ENCODE results near the gene OSBPL6. TPM values are rescaled to one million over a fixed set of nuclear protein-coding genes. Genes with fewer than 3 reads are reported as not detected.

The OSBPL6 gene
- total and polyA plus RNA-seq, 4 donors, result 1.3 to 3.3 (median 2.2) TPM

GRCh38 chr2:178377046-178377445, 182.7 kb downstream of the OSBPL6 start:
- H3K27me3 ChIP-seq (ENCODE audit: control insufficient read depth in 4 of 4, insufficient read depth in 4 of 4, low read length in 3 of 4), result no peaks in the 10 kb centered on the region
- no peak overlapping the region for H3K4me3 ChIP-seq (ENCODE audit: low read depth in 1 of 3, low read length in 3 of 3)
- TF ChIP-seq TAF1 (conservative IDR thresholded peaks at IDR 0.05) (no peak), ATF3 (IDR thresholded peaks at IDR 0.05) (no peak), HNF4A (conservative IDR thresholded peaks at IDR 0.05) (no peak), CTCF (IDR thresholded peaks at IDR 0.05; ENCODE audit: low read depth, low read length, missing input control) (no peak), RXRA (IDR thresholded peaks at IDR 0.05) (no peak), REST (IDR thresholded peaks at IDR 0.05) (no peak), EGR1 (IDR thresholded peaks at IDR 0.05; ENCODE audit: low read depth in 2 of 2) (no peak), GABPA (IDR thresholded peaks at IDR 0.05 in 1 of 2, conservative IDR thresholded peaks at IDR 0.05 in 1 of 2) (no peak), JUND (IDR thresholded peaks at IDR 0.05) (no peak), MAX (IDR thresholded peaks at IDR 0.05) (no peak), FOXA1 (IDR thresholded peaks at IDR 0.05) (no peak), YY1 (IDR thresholded peaks at IDR 0.05) (no peak), ZBTB33 (IDR thresholded peaks at IDR 0.05) (no peak), SP1 (IDR thresholded peaks at IDR 0.05) (no peak), RAD21 (IDR thresholded peaks at IDR 0.05) (no peak)
- H3K27ac ChIP-seq (ENCODE audit: low read depth in 1 of 2, low read length in 2 of 2), result no peak overlapping the region
- no peak for DNase-seq (ENCODE audit: low spot score)
- no peak overlapping the region for H3K9ac ChIP-seq (ENCODE audit: low read depth in 1 of 2, low read length in 2 of 2)
- H3K9me3 ChIP-seq (ENCODE audit: control insufficient read depth in 4 of 4, low read length in 3 of 4), result no peaks in the 10 kb centered on the region
- H3K36me3 ChIP-seq (ENCODE audit: control insufficient read depth in 4 of 4, insufficient read depth in 3 of 4, low read depth in 1 of 4, low read length in 3 of 4), result peaks cover 0 to 10% (median 4%) of the 10 kb centered on the region in 4 donors
- 94% methylated on average over 3 of the region's 3 CpGs for WGBS
- H3K4me1 ChIP-seq (ENCODE audit: control insufficient read depth in 4 of 4, insufficient read depth in 4 of 4, low read length in 3 of 4), result no peaks in the 10 kb centered on the region

All from liver (tissue), 9 donors.